IPS-15b (cell line): Measurements from ENCODE around the gene NBEAL2.

Source experiments
- H3K27me3 ChIP-seq: one replicate; pipeline ENCODE4 v1.6.1; 2013; ENCODE audit warnings: low read length; ENCODE audit not compliant: control insufficient read depth, insufficient read depth
- H3K36me3 ChIP-seq: one replicate; pipeline ENCODE4 v1.6.1; 2013; ENCODE audit warnings: low read length; ENCODE audit not compliant: control insufficient read depth, insufficient read depth
- H3K4me1 ChIP-seq: one replicate; pipeline ENCODE4 v1.6.1; 2013; ENCODE audit warnings: mild to moderate bottlenecking, low read length; ENCODE audit not compliant: control insufficient read depth, insufficient read depth
- H3K4me3 ChIP-seq: one replicate; pipeline ENCODE4 v1.5.1; 2013; ENCODE audit warnings: low read depth, low read length
- H3K9ac ChIP-seq: one replicate; pipeline ENCODE4 v1.6.1; 2013; ENCODE audit warnings: low read depth, mild to moderate bottlenecking, low read length
- H3K9me3 ChIP-seq: one replicate; pipeline ENCODE4 v1.6.1; 2013; ENCODE audit warnings: mild to moderate bottlenecking, low read length; ENCODE audit not compliant: control insufficient read depth, insufficient read depth

The NBEAL2 gene

DNA sequence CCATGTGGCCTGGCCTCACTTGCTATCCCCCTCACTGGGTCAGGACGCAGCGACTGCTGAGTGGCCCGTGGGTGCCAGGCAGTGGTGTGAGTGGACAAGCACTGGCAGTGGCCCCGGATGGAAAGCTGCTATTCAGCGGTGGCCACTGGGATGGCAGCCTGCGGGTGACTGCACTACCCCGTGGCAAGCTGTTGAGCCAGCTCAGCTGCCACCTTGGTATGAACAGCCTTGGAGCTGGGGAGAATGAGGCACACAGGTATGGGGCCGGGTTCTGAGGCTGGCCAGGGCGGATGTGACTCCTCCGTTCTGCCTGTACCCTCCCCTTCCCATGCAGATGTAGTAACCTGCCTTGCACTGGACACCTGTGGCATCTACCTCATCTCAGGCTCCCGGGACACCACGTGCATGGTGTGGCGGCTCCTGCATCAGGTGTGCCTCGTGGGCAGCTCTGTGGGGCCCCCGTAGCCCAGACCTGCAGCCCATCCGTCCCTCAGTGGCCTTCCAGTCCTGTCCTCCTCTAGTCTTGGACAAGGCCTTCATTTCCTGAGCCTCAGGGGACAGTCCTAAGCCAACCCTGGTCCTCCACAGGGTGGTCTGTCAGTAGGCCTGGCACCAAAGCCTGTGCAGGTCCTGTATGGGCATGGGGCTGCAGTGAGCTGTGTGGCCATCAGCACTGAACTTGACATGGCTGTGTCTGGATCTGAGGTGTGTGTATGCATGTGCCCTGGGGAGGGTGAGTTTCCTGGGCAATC is 28.2 kb downstream of the NBEAL2 start:
- Histone ChIP-seq H3K9me3 (no peaks in the 10 kb centered on the region), H3K9ac (no peak overlapping the region), H3K27me3 (no peaks in the 10 kb centered on the region), H3K36me3 (peaks cover 43% of the 10 kb centered on the region), H3K4me3 (no peak overlapping the region), H3K4me1 (no peaks in the 10 kb centered on the region)

DNA sequence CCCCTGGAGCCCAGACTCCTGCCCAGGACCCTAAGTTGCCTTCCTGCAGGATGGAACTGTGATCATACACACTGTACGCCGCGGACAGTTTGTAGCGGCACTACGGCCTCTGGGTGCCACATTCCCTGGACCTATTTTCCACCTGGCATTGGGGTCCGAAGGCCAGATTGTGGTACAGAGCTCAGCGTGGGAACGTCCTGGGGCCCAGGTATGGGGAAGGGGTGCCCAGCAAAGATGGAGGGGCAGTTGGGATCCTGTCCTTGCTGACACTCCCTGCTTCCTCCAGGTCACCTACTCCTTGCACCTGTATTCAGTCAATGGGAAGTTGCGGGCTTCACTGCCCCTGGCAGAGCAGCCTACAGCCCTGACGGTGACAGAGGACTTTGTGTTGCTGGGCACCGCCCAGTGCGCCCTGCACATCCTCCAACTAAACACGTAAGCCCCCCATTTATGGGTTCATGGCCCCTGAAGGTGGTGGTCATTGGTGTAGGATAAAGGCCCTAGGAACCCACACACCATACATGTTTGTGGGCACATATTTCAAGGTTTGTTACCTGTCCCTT is 28.8 kb downstream of the NBEAL2 start:
- Histone ChIP-seq H3K4me3 (peak overlapping the region; percentile 43), H3K36me3 (peaks cover 37% of the 10 kb centered on the region), H3K9ac (no peak overlapping the region), H3K27me3 (no peaks in the 10 kb centered on the region), H3K9me3 (no peaks in the 10 kb centered on the region), H3K4me1 (no peaks in the 10 kb centered on the region)

DNA sequence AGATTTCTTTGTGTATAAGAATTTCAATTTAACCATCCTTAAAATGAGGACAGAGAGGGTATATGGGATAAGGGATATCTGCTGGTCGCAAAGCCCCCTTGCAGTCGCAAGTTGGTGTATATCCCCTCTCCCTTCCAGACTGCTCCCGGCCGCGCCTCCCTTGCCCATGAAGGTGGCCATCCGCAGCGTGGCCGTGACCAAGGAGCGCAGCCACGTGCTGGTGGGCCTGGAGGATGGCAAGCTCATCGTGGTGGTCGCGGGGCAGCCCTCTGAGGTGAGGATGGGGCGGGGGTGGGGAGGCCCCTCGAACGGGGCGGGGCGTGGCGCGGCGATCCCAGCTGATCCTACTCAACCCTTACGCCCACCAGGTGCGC is 29.4 kb downstream of the NBEAL2 start:
- Histone ChIP-seq H3K4me3 (peak overlapping the region; percentile 43), H3K9me3 (no peaks in the 10 kb centered on the region), H3K4me1 (no peaks in the 10 kb centered on the region), H3K27me3 (no peaks in the 10 kb centered on the region), H3K9ac (no peak overlapping the region), H3K36me3 (peaks cover 32% of the 10 kb centered on the region)

DNA sequence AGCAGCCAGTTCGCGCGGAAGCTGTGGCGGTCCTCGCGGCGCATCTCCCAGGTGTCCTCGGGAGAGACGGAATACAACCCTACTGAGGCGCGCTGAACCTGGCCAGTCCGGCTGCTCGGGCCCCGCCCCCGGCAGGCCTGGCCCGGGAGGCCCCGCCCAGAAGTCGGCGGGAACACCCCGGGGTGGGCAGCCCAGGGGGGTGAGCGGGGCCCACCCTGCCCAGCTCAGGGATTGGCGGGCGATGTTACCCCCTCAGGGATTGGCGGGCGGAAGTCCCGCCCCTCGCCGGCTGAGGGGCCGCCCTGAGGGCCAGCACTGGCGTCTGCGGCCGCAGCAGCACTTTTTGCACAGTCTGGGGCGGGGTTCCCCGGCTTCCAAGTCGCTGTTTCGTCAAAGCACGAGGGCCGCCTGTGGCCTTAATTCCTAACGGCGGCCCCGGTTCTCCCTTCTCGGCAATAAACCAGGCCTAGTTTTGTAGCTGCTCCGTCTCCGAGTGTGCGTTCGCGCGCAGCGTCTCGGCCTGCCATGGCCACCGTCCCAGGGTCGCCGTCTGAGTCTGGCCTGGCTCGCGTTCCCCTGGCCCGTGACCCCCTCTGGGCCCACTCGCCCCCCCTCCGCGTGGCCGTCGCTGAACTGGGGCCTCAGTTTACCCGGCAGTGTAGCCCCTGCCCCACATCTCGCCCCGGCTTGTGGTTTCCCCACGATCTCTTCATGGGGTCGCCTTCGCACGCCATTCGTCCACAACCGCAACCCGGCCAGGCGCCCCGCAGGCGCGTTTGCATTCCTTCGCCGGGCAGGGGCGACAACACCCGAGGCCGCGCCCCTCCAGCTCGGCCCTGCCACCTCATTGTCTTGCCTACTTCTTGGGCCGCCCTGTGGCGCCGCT is 30.0 kb downstream of the NBEAL2 start:
- Histone ChIP-seq H3K36me3 (peaks cover 25% of the 10 kb centered on the region), H3K9ac (peak overlapping the region; percentile 94), H3K9me3 (no peaks in the 10 kb centered on the region), H3K4me1 (no peaks in the 10 kb centered on the region), H3K27me3 (no peaks in the 10 kb centered on the region), H3K4me3 (peak overlapping the region; percentile 79)

DNA sequence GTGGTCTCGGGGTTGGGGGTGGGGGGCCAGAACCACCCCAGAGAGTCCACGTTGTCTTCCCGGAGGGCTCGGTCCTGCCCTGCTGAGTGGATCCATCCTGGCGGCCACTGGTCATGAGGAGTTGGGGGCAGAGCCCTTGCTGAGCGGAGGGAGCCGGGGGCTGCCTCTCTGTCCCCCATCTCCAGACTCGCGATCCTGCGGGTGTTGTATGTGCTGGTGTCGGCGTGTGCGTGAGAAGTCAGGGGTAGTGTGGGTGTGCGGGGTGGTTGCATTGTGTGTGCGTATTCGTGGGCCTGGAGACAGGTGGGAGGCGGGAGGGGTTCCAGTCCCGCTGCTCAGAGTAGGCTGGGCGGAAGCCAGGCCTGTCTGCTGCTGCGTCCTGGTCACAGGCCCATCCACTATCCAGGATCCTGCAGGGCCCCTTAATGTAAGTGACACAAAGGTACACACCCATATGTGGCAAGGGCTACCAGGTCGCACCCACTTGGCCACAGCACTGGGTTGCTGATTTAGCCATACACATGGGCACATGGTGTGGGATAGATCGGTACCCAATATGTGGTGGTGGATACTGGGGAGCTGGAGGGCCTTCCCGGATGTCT is 30.7 kb downstream of the NBEAL2 start:
- H3K4me1 ChIP-seq: no peaks in the 10 kb centered on the region
- peak overlapping the region; percentile 79 for H3K4me3 ChIP-seq
- H3K9me3 ChIP-seq: no peaks in the 10 kb centered on the region
- no peaks in the 10 kb centered on the region for H3K27me3 ChIP-seq
- peak overlapping the region; percentile 94 for H3K9ac ChIP-seq
- H3K36me3 ChIP-seq: peaks cover 18% of the 10 kb centered on the region

DNA sequence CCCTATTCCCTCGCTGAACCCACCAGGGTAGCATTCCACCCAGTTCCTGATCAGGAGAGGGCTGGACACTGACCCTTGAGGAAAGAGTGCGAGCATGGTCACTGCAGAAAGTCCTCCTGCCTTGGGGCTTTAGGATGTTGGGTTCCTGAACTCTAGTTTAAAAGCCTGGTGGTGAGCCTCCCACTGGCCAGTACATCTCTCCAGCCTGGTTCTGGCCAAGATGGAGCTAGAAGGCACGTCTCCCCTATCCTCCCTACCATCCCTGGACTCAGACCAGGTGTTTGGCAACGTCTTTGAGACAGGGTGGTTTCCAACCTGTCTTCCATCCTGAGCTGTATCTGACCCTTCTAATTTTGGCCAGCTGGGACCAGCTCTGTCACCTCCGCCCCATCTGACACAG is 31.4 kb downstream of the NBEAL2 start:
- peaks cover 11% of the 10 kb centered on the region for H3K36me3 ChIP-seq
- H3K4me1 ChIP-seq: no peaks in the 10 kb centered on the region

DNA sequence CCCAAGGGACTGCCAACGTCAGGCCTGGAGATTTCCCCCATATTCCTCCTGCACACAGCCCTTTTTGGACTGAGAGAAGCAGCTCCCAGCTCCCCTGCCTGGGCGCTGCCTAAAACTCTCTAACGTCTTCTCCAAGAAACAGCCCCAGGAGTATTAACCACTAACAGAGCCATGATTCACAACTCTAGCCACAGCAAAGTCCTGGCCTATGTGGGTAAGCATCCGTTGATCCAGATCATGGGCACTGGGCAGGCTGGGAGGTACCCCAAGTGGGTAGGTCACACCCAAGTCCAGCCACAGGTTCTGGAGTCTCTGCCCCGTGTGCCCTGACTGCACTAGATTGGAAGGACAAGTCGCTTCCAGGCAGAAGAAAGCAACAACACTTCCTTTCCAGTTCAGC is 31.9 kb downstream of the NBEAL2 start:
- no peak overlapping the region for H3K4me3 ChIP-seq
- H3K36me3 ChIP-seq: peaks cover 6% of the 10 kb centered on the region
- no peak overlapping the region for H3K9ac ChIP-seq
- H3K9me3 ChIP-seq: no peaks in the 10 kb centered on the region
- H3K27me3 ChIP-seq: no peaks in the 10 kb centered on the region
- H3K4me1 ChIP-seq: no peaks in the 10 kb centered on the region

More for the DNA sequence above, 31.4 kb downstream of the NBEAL2 start:
- no peaks in the 10 kb centered on the region for H3K9me3 ChIP-seq
- no peaks in the 10 kb centered on the region for H3K27me3 ChIP-seq
- no peak overlapping the region for H3K9ac ChIP-seq
- no peak overlapping the region for H3K4me3 ChIP-seq

DNA sequence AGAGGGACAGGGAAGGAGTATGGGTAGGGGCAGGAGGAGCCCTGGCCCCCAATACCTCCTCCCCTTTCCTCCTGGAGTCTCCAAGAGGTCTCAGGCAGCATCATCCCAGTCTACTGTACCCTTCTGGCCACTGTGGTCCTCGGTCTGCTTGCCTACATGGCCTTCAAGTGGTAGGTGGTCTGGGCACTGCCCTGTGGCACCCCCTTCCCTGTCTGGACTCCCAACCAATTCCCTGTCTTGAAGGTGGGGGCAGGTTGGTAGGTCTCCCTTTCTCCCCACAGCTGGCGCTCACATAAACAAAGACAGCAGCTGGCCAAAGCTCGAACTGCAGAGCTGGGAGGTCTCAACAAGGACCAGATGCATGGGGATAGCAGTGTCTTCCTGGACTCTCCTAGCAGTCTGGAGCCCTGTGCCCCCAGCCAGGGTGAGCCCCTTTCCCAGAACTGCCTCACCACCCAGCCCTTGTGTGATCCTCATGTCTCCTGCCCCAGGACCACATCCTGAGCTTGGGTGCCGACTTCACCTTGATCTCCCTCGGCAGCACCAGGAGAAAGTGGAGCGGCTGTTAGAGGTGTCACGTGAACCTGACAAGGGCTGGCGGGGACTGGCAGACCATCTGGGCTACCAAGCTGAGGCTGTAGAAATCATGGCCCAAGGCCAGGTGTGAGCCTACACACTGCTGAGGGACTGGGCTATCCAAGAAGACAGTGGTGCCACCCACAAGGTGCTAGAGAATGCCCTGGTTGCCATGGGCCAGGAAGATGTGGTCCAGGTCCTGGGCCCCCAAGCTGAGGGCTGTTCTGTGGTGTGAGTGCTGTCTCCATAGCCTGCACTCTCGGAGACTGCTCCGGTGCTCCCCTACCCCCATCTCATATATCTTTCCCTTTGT is 33.1 kb downstream of the NBEAL2 start:
- H3K4me1 ChIP-seq: no peaks in the 10 kb centered on the region
- H3K9me3 ChIP-seq: no peaks in the 10 kb centered on the region
- H3K9ac ChIP-seq: no peak overlapping the region
- H3K36me3 ChIP-seq: peaks cover 7% of the 10 kb centered on the region
- no peaks in the 10 kb centered on the region for H3K27me3 ChIP-seq
- H3K4me3 ChIP-seq: no peak overlapping the region

DNA sequence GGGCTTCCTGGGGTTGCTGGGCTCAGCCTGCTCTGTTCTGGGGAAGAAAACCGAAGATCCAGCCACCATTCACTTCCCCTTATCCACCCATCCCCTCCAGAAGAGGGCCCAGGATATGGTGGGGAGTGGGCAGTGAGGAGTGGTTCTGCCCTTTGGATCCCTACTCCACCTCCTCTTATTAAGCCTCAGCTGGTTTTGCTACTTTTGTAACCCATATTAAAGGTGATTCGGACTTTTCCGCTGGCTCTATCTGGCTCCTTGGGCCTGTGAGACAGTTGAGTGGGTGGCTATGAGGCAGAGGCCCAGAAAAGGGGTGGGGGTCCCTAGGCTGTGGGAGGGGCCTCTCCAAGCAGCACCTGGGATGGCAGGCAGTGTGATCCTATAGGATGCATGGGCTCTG is 33.8 kb downstream of the NBEAL2 start:
- H3K9ac ChIP-seq: no peak overlapping the region
- no peaks in the 10 kb centered on the region for H3K9me3 ChIP-seq
- H3K27me3 ChIP-seq: no peaks in the 10 kb centered on the region
- peaks cover 7% of the 10 kb centered on the region for H3K36me3 ChIP-seq
- H3K4me1 ChIP-seq: no peaks in the 10 kb centered on the region
- no peak overlapping the region for H3K4me3 ChIP-seq

DNA sequence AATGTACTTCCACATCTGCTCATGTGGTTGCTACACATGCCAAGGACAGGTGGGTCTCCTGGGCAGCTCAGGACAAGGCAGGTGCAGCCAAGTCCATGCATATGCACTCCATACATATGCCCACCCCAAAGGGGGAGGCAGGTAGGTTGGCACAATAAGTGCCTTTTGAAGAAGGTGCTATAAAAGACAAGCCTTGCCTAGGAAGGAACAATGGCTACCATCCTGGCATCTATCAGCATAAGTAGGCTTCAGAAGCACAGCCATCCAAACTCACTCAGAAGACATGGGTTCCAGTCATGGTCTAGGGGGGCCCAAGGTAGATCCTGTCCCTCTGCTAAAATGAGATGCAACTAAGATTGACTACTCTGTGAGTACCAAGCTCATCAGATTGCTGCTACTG is 34.6 kb downstream of the NBEAL2 start:
- Histone ChIP-seq H3K27me3 (no peaks in the 10 kb centered on the region), H3K9me3 (no peaks in the 10 kb centered on the region), H3K36me3 (peaks cover 7% of the 10 kb centered on the region), H3K4me1 (no peaks in the 10 kb centered on the region), H3K9ac (no peak overlapping the region), H3K4me3 (no peak overlapping the region)

DNA sequence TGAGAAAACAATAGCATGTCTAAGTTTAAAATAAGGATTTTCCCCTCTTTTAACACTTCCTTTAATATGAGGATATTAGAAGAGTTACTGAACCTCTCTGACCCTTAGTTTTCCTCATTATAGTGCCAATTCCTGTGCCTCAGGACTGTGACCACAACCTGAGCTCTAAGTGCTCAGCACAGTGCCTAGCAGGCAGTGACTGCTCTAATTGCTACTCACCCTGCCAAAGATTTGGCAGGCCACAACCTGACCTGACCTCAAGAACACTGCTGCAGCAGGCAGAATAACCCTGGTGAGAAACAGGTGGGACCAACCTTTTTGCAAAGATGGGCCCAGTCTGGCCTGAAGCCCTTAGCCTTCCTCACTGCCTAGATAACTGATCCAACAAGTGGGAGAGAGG is 35.7 kb downstream of the NBEAL2 start:
- H3K9me3 ChIP-seq: no peaks in the 10 kb centered on the region
- H3K36me3 ChIP-seq: peaks cover 13% of the 10 kb centered on the region
- H3K27me3 ChIP-seq: no peaks in the 10 kb centered on the region
- H3K4me1 ChIP-seq: no peaks in the 10 kb centered on the region
- no peak overlapping the region for H3K9ac ChIP-seq
- no peak overlapping the region for H3K4me3 ChIP-seq
